Metanephros (tissue), 1 donor: ENCODE measurements around the gene CYP4F22. TPM values are rescaled to one million over a fixed set of nuclear protein-coding genes. Genes with fewer than 3 reads are reported as not detected.

Source experiments
- total RNA-seq: library from RNA; depleted of rRNA; stranded (reverse); fragments of >200 nt; gene quantifications from one replicate; pipeline ENCODE4 v1.2.3, GENCODE V29; 2014

CYP4F22 gene
- total RNA-seq: 0.23 TPM

DNA sequence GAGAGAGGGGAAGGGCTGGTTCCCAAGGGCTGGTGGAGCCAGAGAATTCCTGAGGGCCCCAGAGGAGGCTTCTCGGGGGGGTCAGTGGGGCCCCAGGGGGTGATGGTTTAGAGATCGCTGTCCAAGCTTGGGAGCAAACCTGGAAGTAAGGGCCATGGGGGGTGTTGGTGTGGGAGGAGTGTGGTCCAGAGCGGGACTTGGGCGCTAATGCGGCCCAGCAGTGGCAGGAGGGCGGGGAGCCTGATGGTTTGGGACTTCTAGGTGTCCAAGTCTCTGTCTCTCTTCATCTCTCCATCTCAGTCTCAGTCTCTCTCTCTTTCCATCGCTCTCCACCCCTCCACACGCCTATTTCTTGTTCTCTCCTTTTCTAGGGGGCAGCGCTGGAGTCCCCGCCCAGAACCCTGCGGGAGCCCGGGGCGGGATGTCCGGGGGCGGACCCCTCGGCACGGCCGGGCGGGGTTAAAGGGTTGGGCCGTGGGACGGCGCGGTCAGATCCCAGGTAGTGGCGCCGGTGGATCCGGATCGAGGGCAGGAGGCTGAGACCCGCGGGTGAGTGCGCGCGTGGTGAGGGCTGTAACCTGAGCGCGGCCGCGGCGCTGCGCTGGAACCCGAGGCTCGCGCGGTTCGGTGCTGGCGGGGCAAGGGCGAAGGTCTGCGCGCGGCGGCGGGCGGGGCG lies at the start of gene CYP4F22:
CYP4F22 (plus strand) TSS at position 491 of the 676 bp plus-strand sequence. CDS start 16,812 bp downstream, outside the sequence.

DNA sequence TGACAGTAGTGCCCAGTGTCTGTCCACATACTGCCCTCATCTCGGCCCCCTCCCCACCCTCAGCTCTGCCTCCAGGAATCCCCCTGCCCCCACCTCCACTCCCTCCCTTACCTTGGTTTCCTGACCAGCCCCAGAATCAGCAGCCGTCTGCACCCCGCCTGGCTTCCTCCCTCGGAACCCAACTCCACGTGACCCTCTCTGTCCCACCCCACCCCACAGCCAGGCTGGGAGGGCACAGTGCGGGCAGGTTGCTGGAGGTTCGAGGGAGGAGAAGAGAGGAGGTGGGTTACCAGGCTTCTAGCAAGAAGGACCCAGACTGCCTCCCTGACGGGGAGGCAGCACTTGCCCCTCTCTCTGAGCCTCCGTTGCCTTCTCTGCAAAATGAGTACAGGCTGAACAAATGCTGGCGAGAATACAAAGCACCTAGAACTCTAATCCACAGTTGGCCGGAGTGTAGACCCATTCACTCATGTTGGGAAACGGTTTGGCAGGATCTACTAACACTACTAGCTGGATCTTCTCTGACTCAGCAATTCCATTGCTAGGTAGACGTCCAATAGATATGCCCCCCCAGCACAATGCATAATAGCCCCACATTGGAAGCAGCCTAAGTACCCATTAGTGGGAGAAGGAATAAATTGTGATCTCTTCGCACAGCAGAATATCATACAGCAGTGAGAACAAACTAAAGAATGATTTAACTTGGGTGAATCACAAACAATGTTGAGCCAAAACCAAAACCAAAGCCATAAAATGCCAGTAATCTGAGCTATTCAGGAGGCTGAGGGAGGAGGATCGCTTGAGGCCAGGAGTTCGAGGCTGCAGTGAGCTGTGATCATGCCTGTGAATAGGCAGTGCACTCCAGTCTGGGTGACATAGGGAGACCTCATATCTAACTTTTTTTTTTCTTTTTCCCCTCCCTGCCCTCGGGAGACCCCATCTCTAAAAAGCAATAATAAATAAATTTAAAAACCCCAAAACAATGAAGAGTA lies 43.6 kb upstream of the CYP4F22 start, which contains the start of gene RASAL3:
RASAL3 (minus strand) TSS at position 151 of the 992 bp plus-strand sequence. CDS start 186 bp downstream, outside the sequence.

DNA sequence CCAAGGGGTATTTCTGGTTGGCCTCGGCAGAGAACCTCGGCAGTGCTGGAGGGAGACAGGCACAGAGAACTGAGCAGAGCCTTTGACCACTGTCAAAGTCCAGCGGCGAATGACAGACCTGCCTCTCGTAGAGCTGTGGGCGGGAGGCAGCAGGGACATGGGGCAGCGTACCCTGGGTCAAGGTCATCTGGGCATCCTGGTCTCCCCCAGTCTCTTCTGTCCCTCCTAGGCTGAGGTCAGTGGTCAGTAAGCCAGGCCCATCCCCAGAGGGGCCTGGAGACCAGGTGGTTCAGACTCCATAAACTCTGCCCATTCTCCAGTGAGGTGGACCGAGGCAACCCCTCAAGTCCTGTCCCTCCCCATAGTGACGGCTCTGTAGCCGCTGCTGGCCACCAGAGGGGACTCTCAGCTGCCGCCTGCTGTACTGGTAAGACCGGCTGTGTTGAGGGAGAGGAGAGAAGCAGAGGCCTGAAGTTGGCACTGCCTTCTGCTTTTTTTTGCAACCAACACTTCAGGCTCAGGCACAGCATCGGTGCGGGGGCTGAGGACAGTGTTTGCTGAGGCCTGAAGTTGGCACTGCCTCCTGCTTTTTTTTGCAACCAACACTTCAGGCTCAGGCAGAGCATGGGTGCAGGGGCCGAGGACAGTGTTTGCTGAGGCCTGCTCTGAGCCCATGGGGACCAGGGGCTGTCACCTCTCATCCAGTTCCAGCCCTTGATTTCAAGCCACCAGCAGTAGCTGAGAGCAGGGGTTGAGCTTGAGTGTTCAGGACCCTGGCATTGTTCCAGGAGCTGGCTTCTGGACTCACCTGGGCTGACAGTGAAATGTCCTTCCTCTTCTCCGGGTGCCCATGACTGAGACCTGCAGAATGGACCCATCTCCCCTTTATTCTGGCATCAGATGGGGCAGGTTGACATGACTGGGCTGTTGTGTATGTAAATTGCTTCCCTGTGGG lies 28.7 kb upstream of the CYP4F22 start, which contains the start of gene PGLYRP2:
PGLYRP2 (minus strand) TSS at position 111 of the 955 bp plus-strand sequence. CDS start 130 bp downstream, outside the sequence.

Other genes with a start within 250 kb of the CYP4F22 start
- gene BRD4, start 176.0 kb upstream of the CYP4F22 start, total RNA-seq: 48.8 TPM
- 33.9 TPM for gene AKAP8, start 128.7 kb upstream of the CYP4F22 start, total RNA-seq
- gene AKAP8L, start 89.5 kb upstream of the CYP4F22 start, total RNA-seq: 114 TPM
- 41.1 TPM for gene WIZ, start 58.6 kb upstream of the CYP4F22 start, total RNA-seq
- gene RASAL3, start 44.0 kb upstream of the CYP4F22 start, total RNA-seq: 1.9 TPM
- not detected for gene PGLYRP2, start 29.0 kb upstream of the CYP4F22 start, total RNA-seq
- not detected for gene CYP4F8, start 106.7 kb downstream of the CYP4F22 start, total RNA-seq
- 3.3 TPM for gene CYP4F3, start 132.4 kb downstream of the CYP4F22 start, total RNA-seq
- gene CYP4F12, start 164.6 kb downstream of the CYP4F22 start, total RNA-seq: 4.1 TPM
- gene OR10H2, start 219.5 kb downstream of the CYP4F22 start, total RNA-seq: not detected
- gene OR10H3, start 229.5 kb downstream of the CYP4F22 start, total RNA-seq: not detected